Prostate gland (tissue), 2 donors: ENCODE measurements around the gene MGLL. TPM values are rescaled to one million over a fixed set of nuclear protein-coding genes. Genes with fewer than 3 reads are reported as not detected.

Experiments
- DNase-seq: peaks from one replicate; pipeline ENCODE4 v3.0.0-alpha.2; 2019; ENCODE audit warnings: low spot score
- H3K27ac ChIP-seq, 2 donors: fragments of 200-600 bp; sonication (generic); 2 replicates each; pipeline ENCODE4 v1.5.1; 2017 to 2019
- H3K27me3 ChIP-seq: fragments of 200-600 bp; sonication (generic); replicated peaks from 2 replicates; pipeline ENCODE4 v1.5.1; 2019; ENCODE audit not compliant: insufficient read depth
- H3K36me3 ChIP-seq, 2 donors: fragments of 200-600 bp; sonication (generic); 1 replicate in 1 of 2; 2 replicates in 1 of 2; pipeline versions ENCODE4 v1.5.1 to v1.8.1; 2017 to 2019
- H3K4me1 ChIP-seq: fragments of 200-600 bp; sonication (generic); replicated peaks from 2 replicates; pipeline ENCODE4 v1.5.1; 2019
- H3K4me3 ChIP-seq, 2 donors: fragments of 200-600 bp; sonication (generic); 2 replicates each; pipeline ENCODE4 v1.5.1; 2017 to 2019
- H3K9me3 ChIP-seq: fragments of 200-600 bp; sonication (generic); 2 replicates; pipeline ENCODE4 v1.5.1; 2017
- POLR2A ChIP-seq: fragments of 450-650 bp; IDR thresholded peaks from one replicate; pipeline ENCODE4 v1.6.1; 2016; ENCODE audit warnings: antibody characterized with exemption, mild to moderate bottlenecking
- POLR2AphosphoS5 ChIP-seq: sonication (generic); formaldehyde crosslinking; IDR thresholded peaks from one replicate; pipeline ENCODE4 v1.6.1; 2017; ENCODE audit warnings: antibody characterized with exemption
- WGBS: methylation state at CpG from one replicate; pipeline ENCODE4 v1.1.5; 2018; 5-methylcytosine and 5-hydroxymethylcytosine counted together
- intact Hi-C: fragments of 100-400 bp; cut with DNase I; formaldehyde crosslinking; loops from one replicate; pipeline ENCODE4 v1.14.2; 2022
- total RNA-seq, 2 donors: library from RNA; depleted of rRNA; stranded (reverse); fragments of >200 nt; gene quantifications; one replicate each; pipeline ENCODE4 v1.1.0, GENCODE V29; 2016
- TF ChIP-seq, protein P1 (sequence below), 4 experiments: fragments of 200-600 bp in 2 of 4; fragments of 450-650 bp in 2 of 4; sonication (generic) in 2 of 4; IDR thresholded peaks; 1 replicate in 3 of 4; 2 replicates in 1 of 4; pipeline ENCODE4 v1.5.1; 2016 to 2019; ENCODE audit warnings: antibody characterized with exemption in 4 of 4, mild to moderate bottlenecking in 2 of 4, moderate library complexity in 2 of 4

Gene MGLL
- total RNA-seq, 2 donors from 2014 or later, result 20.0 to 31.8 TPM

DNA sequence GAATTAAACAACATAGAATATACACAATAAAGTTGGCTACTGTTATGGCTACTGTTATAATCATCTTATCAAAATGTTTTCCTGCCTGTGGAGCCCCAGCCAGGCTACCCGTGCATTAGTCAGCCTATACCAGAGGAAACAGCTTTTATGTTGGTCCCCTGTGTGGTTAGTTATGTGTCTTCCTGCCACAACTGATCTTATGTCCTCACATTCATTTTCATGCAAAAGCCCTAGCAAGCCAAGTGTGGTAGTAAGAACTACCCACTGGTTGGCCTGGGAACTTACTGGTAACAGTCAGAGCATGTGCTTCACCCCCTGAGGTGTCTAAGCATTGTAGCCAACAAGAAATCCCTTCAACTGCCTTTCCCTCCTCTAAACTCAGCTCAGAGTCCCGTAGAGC is 21.8 kb downstream of the MGLL start:
- no peaks in the 10 kb centered on the region for H3K27me3 ChIP-seq
- intact Hi-C loops, result no loop called here
- H3K27ac ChIP-seq, result no peak overlapping the region
- H3K4me1 ChIP-seq, result no peaks in the 10 kb centered on the region
- TF ChIP-seq, protein P1, sequence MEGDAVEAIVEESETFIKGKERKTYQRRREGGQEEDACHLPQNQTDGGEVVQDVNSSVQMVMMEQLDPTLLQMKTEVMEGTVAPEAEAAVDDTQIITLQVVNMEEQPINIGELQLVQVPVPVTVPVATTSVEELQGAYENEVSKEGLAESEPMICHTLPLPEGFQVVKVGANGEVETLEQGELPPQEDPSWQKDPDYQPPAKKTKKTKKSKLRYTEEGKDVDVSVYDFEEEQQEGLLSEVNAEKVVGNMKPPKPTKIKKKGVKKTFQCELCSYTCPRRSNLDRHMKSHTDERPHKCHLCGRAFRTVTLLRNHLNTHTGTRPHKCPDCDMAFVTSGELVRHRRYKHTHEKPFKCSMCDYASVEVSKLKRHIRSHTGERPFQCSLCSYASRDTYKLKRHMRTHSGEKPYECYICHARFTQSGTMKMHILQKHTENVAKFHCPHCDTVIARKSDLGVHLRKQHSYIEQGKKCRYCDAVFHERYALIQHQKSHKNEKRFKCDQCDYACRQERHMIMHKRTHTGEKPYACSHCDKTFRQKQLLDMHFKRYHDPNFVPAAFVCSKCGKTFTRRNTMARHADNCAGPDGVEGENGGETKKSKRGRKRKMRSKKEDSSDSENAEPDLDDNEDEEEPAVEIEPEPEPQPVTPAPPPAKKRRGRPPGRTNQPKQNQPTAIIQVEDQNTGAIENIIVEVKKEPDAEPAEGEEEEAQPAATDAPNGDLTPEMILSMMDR (IDR thresholded peaks at IDR 0.05), result no peak
- TF ChIP-seq POLR2A, result no peak
- TF ChIP-seq POLR2AphosphoS5, result no peak
- no peaks in the 10 kb centered on the region for H3K9me3 ChIP-seq
- WGBS, result 79% methylated on average over 2 of the region's 2 CpGs
- no peak overlapping the region for H3K4me3 ChIP-seq
- DNase-seq, result no peak
- no peaks in the 10 kb centered on the region for H3K36me3 ChIP-seq

DNA sequence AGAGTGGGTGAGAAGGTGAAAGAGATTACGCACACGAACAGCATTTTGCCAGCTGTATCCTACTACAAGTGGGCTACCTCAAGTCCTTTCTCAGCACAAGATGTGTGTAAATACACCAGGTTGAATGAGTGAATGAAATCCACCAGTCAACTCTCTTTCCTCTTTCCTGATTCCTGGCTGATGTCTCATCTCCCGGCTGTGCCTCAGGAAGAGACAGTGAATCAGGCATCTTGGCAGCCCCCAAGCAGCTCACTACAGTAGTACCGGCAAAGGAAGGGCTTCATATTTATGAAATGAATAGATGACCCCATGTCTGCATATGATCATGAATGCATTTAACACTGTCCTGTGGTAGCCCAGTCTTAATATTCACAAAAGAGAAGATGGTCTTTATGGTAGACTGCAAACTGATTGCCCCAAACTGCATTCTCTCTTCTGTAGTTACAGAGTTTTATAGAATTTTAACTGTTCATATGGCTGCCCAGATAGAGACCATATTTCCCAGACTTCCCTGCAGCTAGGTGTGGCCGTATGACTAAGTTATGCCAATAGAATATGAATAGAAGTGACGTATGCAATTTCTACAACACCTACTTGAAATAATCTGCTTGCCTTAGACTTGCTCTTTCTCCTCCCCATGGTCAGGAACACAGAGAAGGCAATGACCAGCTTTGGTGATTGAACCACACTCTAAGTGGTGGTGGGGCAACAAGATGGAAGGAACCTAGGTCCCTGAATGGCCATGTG is 22.7 kb downstream of the MGLL start:
- DNase-seq, result no peak
- H3K36me3 ChIP-seq, result no peaks in the 10 kb centered on the region

DNA sequence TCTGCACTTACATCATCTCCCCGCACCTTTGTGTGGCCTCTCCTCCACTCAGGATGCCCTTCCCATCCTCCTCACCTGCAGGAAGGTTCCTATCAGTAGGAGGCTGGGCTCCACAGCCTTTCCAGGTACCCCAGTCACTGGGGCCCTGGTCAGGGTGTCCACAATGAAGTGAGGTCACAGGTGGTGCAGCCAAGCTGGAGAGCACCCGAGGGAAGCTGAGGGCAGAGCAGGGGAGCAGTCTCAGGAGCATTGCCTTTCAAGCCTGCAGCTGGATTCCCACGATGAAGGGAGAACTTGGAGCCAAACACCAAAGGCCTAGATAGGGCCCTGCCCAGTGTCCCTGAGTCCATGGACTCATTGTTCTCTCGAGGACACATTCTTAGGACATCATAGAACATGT is 23.6 kb downstream of the MGLL start:
- intact Hi-C loops, result no loop called here
- WGBS, result 87% methylated on average over 4 of the region's 4 CpGs
- H3K4me1 ChIP-seq, result no peaks in the 10 kb centered on the region
- H3K27me3 ChIP-seq, result no peaks in the 10 kb centered on the region
- H3K9me3 ChIP-seq, result no peaks in the 10 kb centered on the region
- DNase-seq, result no peak
- H3K27ac ChIP-seq, result no peak overlapping the region
- no peak for TF ChIP-seq POLR2AphosphoS5
- TF ChIP-seq, protein P1 (IDR thresholded peaks at IDR 0.05), result no peak
- TF ChIP-seq POLR2A, result no peak
- H3K36me3 ChIP-seq, result no peaks in the 10 kb centered on the region
- H3K4me3 ChIP-seq, result no peak overlapping the region

More for the DNA sequence above, 22.7 kb downstream of the MGLL start:
- 74% methylated on average over 6 of the region's 6 CpGs for whole genome bisulfite sequencing
- Histone ChIP-seq H3K4me3 (no peak overlapping the region), H3K4me1 (no peaks in the 10 kb centered on the region), H3K27me3 (no peaks in the 10 kb centered on the region), H3K27ac (no peak overlapping the region), H3K9me3 (no peaks in the 10 kb centered on the region)
- intact Hi-C loops, result no loop called here
- TF ChIP-seq POLR2A (no peak), POLR2AphosphoS5 (no peak)
- TF ChIP-seq, protein P1 (IDR thresholded peaks at IDR 0.05), result no peak

DNA sequence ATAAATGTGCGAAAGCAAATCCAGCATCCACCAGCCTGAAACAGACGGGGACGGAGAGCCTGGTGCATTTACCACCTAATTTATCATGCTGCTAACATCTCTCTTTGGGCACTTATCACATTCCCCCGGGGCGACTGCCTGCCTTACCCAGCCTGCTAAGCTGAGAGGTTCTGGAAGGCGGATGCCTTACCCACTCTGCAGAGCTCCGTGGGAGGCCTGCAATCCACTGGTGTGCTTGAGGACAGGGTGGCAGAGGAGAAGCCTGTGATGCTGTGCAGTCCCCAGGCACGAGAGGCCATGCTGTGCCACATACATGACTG is 25.5 kb downstream of the MGLL start:
- H3K36me3 ChIP-seq, result no peaks in the 10 kb centered on the region
- WGBS, result 70% methylated on average over 8 of the region's 8 CpGs
- intact Hi-C loops, result no loop called here
- no peak for DNase-seq
- no peaks in the 10 kb centered on the region for H3K27me3 ChIP-seq
- H3K9me3 ChIP-seq, result no peaks in the 10 kb centered on the region
- H3K4me1 ChIP-seq, result no peaks in the 10 kb centered on the region
- no peak overlapping the region for H3K4me3 ChIP-seq
- H3K27ac ChIP-seq, result no peak overlapping the region
- TF ChIP-seq, protein P1 (IDR thresholded peaks at IDR 0.05), result no peak
- TF ChIP-seq POLR2AphosphoS5 (no peak), POLR2A (no peak)
